HepG2 (cell line): ENCODE measurements around the gene OR4K14. TPM values are rescaled to one million over a fixed set of nuclear protein-coding genes. Genes with fewer than 3 reads are reported as not detected.

ENCODE experiments used
- ATAC-seq: fragments of 200-7000 bp; cut with Tn5 transposase; 3 replicates; pipeline ENCODE4 v1.9.1; 2020; ENCODE audit warnings: mild to moderate bottlenecking, moderate library complexity
- BruUV-seq: library from RNA; stranded (reverse); fragments of 400-500 nt; replicated peaks from 2 replicates; lab custom pipeline; 2021; lab: Mats Ljungman, UMichigan
- CTCF ChIA-PET: fragments of 300-600 bp; formaldehyde crosslinking; extraction: SDS; loops from one replicate; lab custom pipeline; 2021; ENCODE audit warnings: low total read pairs, inconsistent platforms, low intra/inter-chr PET ratio; lab: Yijun Ruan, JAX
- POLR2A ChIA-PET: fragments of 350-600 bp; sonication (Branson Sonifier 250); formaldehyde crosslinking; loops from one replicate; lab custom pipeline; 2020; ENCODE audit warnings: antibody characterized with exemption, inconsistent platforms; lab: Yijun Ruan, JAX
- DNase-seq: peaks from one replicate; pipeline ENCODE4 v3.0.0-alpha.2; 2015; ENCODE audit warnings: low spot score
- FAIRE-seq: peaks from 3 replicates; lab custom pipeline; 2011; peaks lifted over from hg19 to GRCh38; lab: Jason Lieb, UNC
- H2AFZ ChIP-seq: one replicate; pipeline ENCODE4 v1.6.1; 2011; ENCODE audit warnings: low read length, inconsistent platforms
- H3K27ac ChIP-seq: fragments of 300-600 bp; 3 replicates; pipeline ENCODE4 v1.8.0; 2011; ENCODE audit warnings: mixed run types, mild to moderate bottlenecking, mixed read lengths, low read length, inconsistent platforms; ENCODE audit not compliant: insufficient read depth; ENCODE audit errors: extremely low read length
- H3K27me3 ChIP-seq, 2 experiments: fragments of 200-600 bp in 1 of 2; 2 replicates in 1 of 2; 3 replicates in 1 of 2; pipeline versions ENCODE4 v1.6.0 to v1.8.0; 2011; ENCODE audit warnings: low read length in 2 of 2, mild to moderate bottlenecking in 2 of 2, moderate library complexity in 2 of 2, inconsistent platforms in 1 of 2; ENCODE audit not compliant: insufficient read depth in 2 of 2, control insufficient read depth in 1 of 2
- H3K36me3 ChIP-seq, 2 experiments: fragments of 200-600 bp in 1 of 2; replicated peaks in 1 of 2; 2 replicates in 1 of 2; 3 replicates in 1 of 2; pipeline versions ENCODE4 v1.5.1 to v1.8.0; 2011; ENCODE audit warnings: low read length in 2 of 2, inconsistent platforms in 1 of 2; ENCODE audit not compliant: insufficient read depth in 2 of 2, control insufficient read depth in 1 of 2
- H3K4me1 ChIP-seq: 2 replicates; pipeline ENCODE4 v1.5.1; 2012; ENCODE audit warnings: low read length, inconsistent platforms; ENCODE audit not compliant: insufficient read depth
- H3K4me2 ChIP-seq: 2 replicates; pipeline ENCODE4 v1.6.0; 2011; ENCODE audit warnings: low read depth, low read length, inconsistent platforms
- H3K4me3 ChIP-seq, 3 experiments: fragments of 200-600 bp in 1 of 3; sonication (generic), shearing (Covaris generic) in 1 of 3; replicated peaks in 1 of 3; 2 replicates each; pipeline ENCODE4 v1.5.1; 2011 to 2016; ENCODE audit warnings: low read length in 3 of 3, inconsistent platforms in 2 of 3, low read depth in 2 of 3, mild to moderate bottlenecking in 2 of 3, control low read depth in 1 of 3, mixed read lengths in 1 of 3; ENCODE audit not compliant: insufficient read depth in 1 of 3
- H3K79me2 ChIP-seq: one replicate; pipeline ENCODE4 v1.6.1; 2011; ENCODE audit warnings: low read length, inconsistent platforms; ENCODE audit not compliant: insufficient read depth
- H3K9ac ChIP-seq: 2 replicates; pipeline ENCODE4 v1.6.0; 2011; ENCODE audit warnings: mild to moderate bottlenecking, low read depth, low read length, inconsistent platforms; ENCODE audit not compliant: insufficient read depth
- H3K9me3 ChIP-seq: 2 replicates; pipeline ENCODE4 v1.5.1; 2012; ENCODE audit warnings: mild to moderate bottlenecking, low read length
- H4K20me1 ChIP-seq: 2 replicates; pipeline ENCODE4 v1.6.0; 2011; ENCODE audit warnings: inconsistent platforms, mild to moderate bottlenecking, low read length, moderate library complexity; ENCODE audit not compliant: insufficient read depth
- ARHGAP35 ChIP-seq: sonication (generic); formaldehyde crosslinking; IDR thresholded peaks from 2 replicates; pipeline ENCODE4 v1.9.0; 2022; ENCODE audit warnings: mild to moderate bottlenecking, inconsistent platforms, moderate library complexity, missing genetic modification reagents, borderline replicate concordance
- CAMTA2 ChIP-seq: sonication (generic); formaldehyde crosslinking; IDR thresholded peaks from 2 replicates; pipeline ENCODE4 v1.4.0; 2020; ENCODE audit warnings: mild to moderate bottlenecking, missing genetic modification reagents, borderline replicate concordance
- FOXJ3 ChIP-seq: sonication (generic); formaldehyde crosslinking; IDR thresholded peaks from 2 replicates; pipeline ENCODE4 v1.4.0; 2020; ENCODE audit warnings: missing genetic modification reagents, mild to moderate bottlenecking, borderline replicate concordance
- MTA1 ChIP-seq: sonication (generic); formaldehyde crosslinking; IDR thresholded peaks from 2 replicates; pipeline ENCODE4 v1.4.0; 2020; ENCODE audit warnings: missing genetic modification reagents, mild to moderate bottlenecking, borderline replicate concordance
- ONECUT2 ChIP-seq: sonication (generic); formaldehyde crosslinking; IDR thresholded peaks from 2 replicates; pipeline ENCODE4 v1.4.0; 2020; ENCODE audit warnings: missing genetic modification reagents
- TSC22D2 ChIP-seq: sonication (generic); formaldehyde crosslinking; IDR thresholded peaks from 2 replicates; pipeline ENCODE4 v1.5.1; 2020; ENCODE audit warnings: missing genetic modification reagents, mild to moderate bottlenecking, borderline replicate concordance
- YEATS4 ChIP-seq: sonication (generic); formaldehyde crosslinking; IDR thresholded peaks from 2 replicates; pipeline ENCODE4 v1.4.0; 2020; ENCODE audit warnings: missing genetic modification reagents, borderline replicate concordance
- ZNF816 ChIP-seq: sonication (generic); formaldehyde crosslinking; IDR thresholded peaks from 2 replicates; pipeline ENCODE4 v1.8.0; 2022; ENCODE audit warnings: missing genetic modification reagents, mild to moderate bottlenecking, borderline replicate concordance
- WGBS: methylation state at CpG from one replicate; pipeline ENCODE4 v1.1.6; 2017; ENCODE audit warnings: low lambda C conversion rate; 5-methylcytosine and 5-hydroxymethylcytosine counted together
- in situ Hi-C: cut with HindIII; loops from 2 replicates; pipeline ENCODE4 v1.10.0; 2017; ENCODE audit warnings: low pct_unique_long_range_greater_than_20kb; ENCODE audit not compliant: extremely low pct_ligation_motif_present
- intact Hi-C: fragments of 100-400 bp; cut with micrococcal nuclease; formaldehyde crosslinking; loops from one replicate; pipeline ENCODE4 v1.10.0; 2022; ENCODE audit not compliant: unreplicated experiment
- polyA plus RNA-seq, 8 experiments: library from polyadenylated mRNA; depleted of rRNA in 3 of 8; stranded (reverse) in 7 of 8; unstranded in 1 of 8; fragments of >200 nt; fragmentation: Illumina TruSeq in 4 of 8; extraction: Trizol in 4 of 8; gene quantifications; 2 replicates each; pipeline versions ENCODE4 v1.2.1 to v1.2.3, GENCODE V29; 2011 to 2016; ENCODE audit warnings: low read depth in 4 of 8, missing spikeins in 1 of 8, mixed read lengths in 1 of 8; ENCODE audit not compliant: insufficient read depth in 1 of 8
- total RNA-seq, 5 experiments: library from RNA; depleted of rRNA; stranded (reverse); fragments of >200 nt; fragmentation: Illumina TruSeq; extraction: Trizol; gene quantifications; 2 replicates each; pipeline ENCODE4 v1.2.3, GENCODE V29; 2016; ENCODE audit warnings: low read depth in 1 of 5

Gene OR4K14
- total and polyA plus RNA-seq, 2 of the 13 experiments (the other 11 are each of a cell fraction or from before 2014, with no cell fraction given): not detected

GRCh38 chr14:19993438-19993837, 25.7 kb downstream of the OR4K14 start (continued):
- TF ChIP-seq TSC22D2 (CRISPR knock-in tag): no peak
- TF ChIP-seq ARHGAP35 (CRISPR knock-in tag): no peak
- TF ChIP-seq, all 625 proteins: peak for 0

GRCh38 chr14:19975291-19975690, 43.8 kb downstream of the OR4K14 start, which contains the start of gene OR4K15:
Gene OR4K15, plus strand, starts transcription at chr14:19975591. Its CDS starts 0 bp downstream, at chr14:19975591.
- intact Hi-C loops: no loop called here
- no peak within 1 kb of the TSS for H3K27ac ChIP-seq
- in situ Hi-C loops: no loop called here
- FAIRE-seq: no peak
- no peaks in the 10 kb centered on the region for H3K36me3 ChIP-seq
- TF ChIP-seq CAMTA2 (no peak), ZNF816 (CRISPR knock-in tag) (no peak), FOXJ3 (CRISPR knock-in tag) (no peak), YEATS4 (no peak), MTA1 (CRISPR knock-in tag) (no peak), ONECUT2 (CRISPR knock-in tag) (no peak)
- no peak within 1 kb of the TSS for H3K4me3 ChIP-seq
- 46% methylated on average over 3 of the region's 3 CpGs for WGBS
- H3K79me2 ChIP-seq: no peaks in the 10 kb centered on the region
- POLR2A ChIA-PET: no interaction called here
- no peak within 1 kb of the TSS for H3K4me2 ChIP-seq
- H3K27me3 ChIP-seq: no peaks in the 10 kb centered on the region
- no peaks in the 10 kb centered on the region for H3K9me3 ChIP-seq
- no peak for ATAC-seq
- no peaks in the 10 kb centered on the region for H3K4me1 ChIP-seq
- no peak for DNase-seq
- CTCF ChIA-PET: no interaction called here
- BruUV-seq: no TSS peak
- no peaks in the 10 kb centered on the region for H4K20me1 ChIP-seq
- no peak within 1 kb of the TSS for H2AFZ ChIP-seq
- H3K9ac ChIP-seq: no peak within 1 kb of the TSS
